NT2/D1 (cell line): ENCODE measurements around the gene ACP6.

Experiments used
- DNase-seq: peaks from one replicate; pipeline ENCODE4 v3.0.0-alpha.2; 2011; ENCODE audit warnings: low read depth, low spot score
- H3K27me3 ChIP-seq: 2 replicates; pipeline ENCODE4 v1.6.0; 2011; ENCODE audit warnings: mild to moderate bottlenecking; ENCODE audit not compliant: insufficient read length, insufficient read depth
- H3K36me3 ChIP-seq: 2 replicates; pipeline ENCODE4 v1.6.1; 2011; ENCODE audit warnings: mild to moderate bottlenecking, low read length, mixed read lengths; ENCODE audit not compliant: insufficient read depth, insufficient read length
- H3K4me1 ChIP-seq: 2 replicates; pipeline ENCODE4 v1.5.1; 2011; ENCODE audit not compliant: insufficient read depth, insufficient read length
- H3K4me3 ChIP-seq: 2 replicates; pipeline ENCODE4 v1.5.1; 2011; ENCODE audit warnings: low read depth; ENCODE audit not compliant: insufficient read length
- H3K9ac ChIP-seq: 2 replicates; pipeline ENCODE4 v1.6.0; 2011; ENCODE audit warnings: low read depth; ENCODE audit not compliant: insufficient read length
- H3K9me3 ChIP-seq: 2 replicates; pipeline ENCODE4 v1.5.1; 2011; ENCODE audit warnings: mild to moderate bottlenecking, low read length; ENCODE audit not compliant: insufficient read depth
- SUZ12 ChIP-seq: IDR thresholded peaks from 2 replicates; pipeline ENCODE4 v1.6.1; 2011; ENCODE audit not compliant: insufficient read length, insufficient read depth; ENCODE audit errors: extremely low read depth
- YY1 ChIP-seq: IDR thresholded peaks from 2 replicates; pipeline ENCODE4 v1.6.1; 2011; ENCODE audit not compliant: insufficient read length, insufficient read depth
- ZNF274 ChIP-seq: IDR thresholded peaks from 2 replicates; pipeline ENCODE4 v1.6.1; 2011; ENCODE audit warnings: mild to moderate bottlenecking, low read depth, low read length

ACP6 gene

GRCh38 chr1:147673406-147673805 lies 3.1 kb upstream of the ACP6 start:
- TF ChIP-seq ZNF274 (no peak), YY1 (no peak), SUZ12 (no peak)
- H3K9ac ChIP-seq: no peak overlapping the region
- no peak for DNase-seq
- H3K4me3 ChIP-seq: no peak overlapping the region
- peaks cover 3% of the 10 kb centered on the region for H3K27me3 ChIP-seq
- no peaks in the 10 kb centered on the region for H3K36me3 ChIP-seq
- H3K9me3 ChIP-seq: peaks cover 26% of the 10 kb centered on the region
- H3K4me1 ChIP-seq: no peaks in the 10 kb centered on the region

GRCh38 chr1:147669469-147670318 lies 630 bp downstream of the ACP6 start:
- Histone ChIP-seq H3K36me3 (no peaks in the 10 kb centered on the region), H3K9ac (peak overlapping the region; percentile 95), H3K4me1 (no peaks in the 10 kb centered on the region), H3K4me3 (peak overlapping the region; percentile 88), H3K27me3 (peaks cover 3% of the 10 kb centered on the region), H3K9me3 (no peaks in the 10 kb centered on the region)
- DNase-seq: peak; percentile 58
- TF ChIP-seq ZNF274: no peak
- no peak for TF ChIP-seq YY1
- no peak for TF ChIP-seq SUZ12

GRCh38 chr1:147665521-147665920 lies 4.8 kb downstream of the ACP6 start:
- Histone ChIP-seq H3K9me3 (peaks cover 11% of the 10 kb centered on the region), H3K36me3 (no peaks in the 10 kb centered on the region), H3K4me3 (no peak overlapping the region), H3K27me3 (peaks cover 3% of the 10 kb centered on the region), H3K4me1 (no peaks in the 10 kb centered on the region), H3K9ac (no peak overlapping the region)
- TF ChIP-seq SUZ12 (no peak), YY1 (no peak), ZNF274 (no peak)
- no peak for DNase-seq

GRCh38 chr1:147664206-147664605 lies 6.1 kb downstream of the ACP6 start:
- Histone ChIP-seq H3K9me3 (peaks cover 11% of the 10 kb centered on the region), H3K9ac (no peak overlapping the region), H3K4me1 (no peaks in the 10 kb centered on the region), H3K27me3 (peaks cover 3% of the 10 kb centered on the region), H3K4me3 (no peak overlapping the region), H3K36me3 (peaks cover 4% of the 10 kb centered on the region)
- no peak for DNase-seq
- TF ChIP-seq SUZ12 (no peak), YY1 (no peak), ZNF274 (no peak)

GRCh38 chr1:147654511-147654910 lies 15.8 kb downstream of the ACP6 start:
- Histone ChIP-seq H3K4me1 (peaks cover 4% of the 10 kb centered on the region), H3K36me3 (peaks cover 73% of the 10 kb centered on the region), H3K9me3 (no peaks in the 10 kb centered on the region), H3K27me3 (no peaks in the 10 kb centered on the region), H3K9ac (no peak overlapping the region), H3K4me3 (no peak overlapping the region)
- no peak for DNase-seq
- TF ChIP-seq ZNF274: no peak
- TF ChIP-seq YY1: no peak

GRCh38 chr1:147652306-147652705 lies 18.0 kb downstream of the ACP6 start:
- Histone ChIP-seq H3K4me3 (no peak overlapping the region), H3K4me1 (peaks cover 4% of the 10 kb centered on the region), H3K9ac (no peak overlapping the region), H3K27me3 (no peaks in the 10 kb centered on the region), H3K36me3 (peaks cover 77% of the 10 kb centered on the region), H3K9me3 (no peaks in the 10 kb centered on the region)
- TF ChIP-seq YY1: no peak
- TF ChIP-seq SUZ12: no peak
- no peak for TF ChIP-seq ZNF274
- no peak for DNase-seq

GRCh38 chr1:147651466-147651865 lies 18.9 kb downstream of the ACP6 start:
- no peaks in the 10 kb centered on the region for H3K9me3 ChIP-seq
- peaks cover 77% of the 10 kb centered on the region for H3K36me3 ChIP-seq
- H3K4me3 ChIP-seq: no peak overlapping the region
- DNase-seq: peak; percentile 22
- no peak overlapping the region for H3K9ac ChIP-seq
- H3K27me3 ChIP-seq: no peaks in the 10 kb centered on the region
- H3K4me1 ChIP-seq: peaks cover 4% of the 10 kb centered on the region
- TF ChIP-seq ZNF274: no peak
- TF ChIP-seq YY1: no peak
- no peak for TF ChIP-seq SUZ12
